ENCODE data around the gene PCDHA4. TPM values are rescaled to one million over a fixed set of nuclear protein-coding genes. Genes with fewer than 3 reads are reported as not detected.
"Not testable (repeated sequence)": the region's sequence is repeated elsewhere in the genome, so short reads cannot be mapped to it uniquely, and the experiment has no call there.

The PCDHA4 gene
- total RNA-seq, 1 donor, result 0.43 TPM

DNA sequence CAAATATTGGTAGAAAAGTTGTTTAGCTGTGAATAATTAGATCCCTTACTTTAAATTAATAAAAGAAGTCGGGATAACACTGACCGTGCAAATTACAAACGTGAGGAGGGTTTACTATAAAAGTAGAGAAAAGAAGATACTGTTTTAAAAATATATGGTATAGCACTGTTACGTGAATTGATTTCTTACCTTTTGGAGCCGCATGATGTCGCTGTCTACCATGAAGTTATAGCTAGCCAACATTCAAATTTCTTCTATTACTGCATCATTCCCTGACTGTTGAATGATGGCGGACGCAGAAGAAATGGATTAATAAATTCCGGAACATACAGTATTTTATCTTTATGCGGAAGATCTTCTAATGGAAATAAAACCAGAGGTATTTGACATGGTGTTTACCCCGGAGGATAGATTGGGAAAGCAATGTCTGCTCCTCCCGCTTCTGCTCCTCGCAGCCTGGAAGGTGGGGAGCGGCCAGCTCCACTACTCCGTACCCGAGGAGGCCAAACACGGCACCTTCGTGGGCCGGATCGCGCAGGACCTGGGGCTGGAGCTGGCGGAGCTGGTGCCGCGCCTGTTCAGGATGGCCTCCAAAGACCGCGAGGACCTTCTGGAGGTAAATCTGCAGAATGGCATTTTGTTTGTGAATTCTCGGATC is 21.0 kb downstream of the PCDHA4 start, which contains the start of gene PCDHA6:
PCDHA6 (plus strand) TSS at position 257 of the 658 bp plus-strand sequence; CDS start at position 389, 132 bp downstream.
- H3K4me3 ChIP-seq (ENCODE audit: low read depth, low read length), result no peak within 1 kb of the TSS
- no peak for DNase-seq (ENCODE audit: low read depth)
- peak; percentile 24 for TF ChIP-seq CTCF (IDR thresholded peaks at IDR 0.05; ENCODE audit: insufficient read depth, low read depth, low read length)

GRCh38 chr5:140828362-140828737 is 21.5 kb downstream of the PCDHA4 start:
- H3K4me3 ChIP-seq (ENCODE audit: low read depth, low read length), result no peak overlapping the region
- DNase-seq (ENCODE audit: low read depth), result no peak

GRCh38 chr5:140829511-140830501 is 22.9 kb downstream of the PCDHA4 start:
- DNase-seq (ENCODE audit: low read depth); H3K4me3 ChIP-seq (ENCODE audit: low read depth, low read length): not testable (repeated sequence)

More at GRCh38 chr5:140828362-140828737, 21.5 kb downstream of the PCDHA4 start:
- no peak for TF ChIP-seq CTCF (IDR thresholded peaks at IDR 0.05; ENCODE audit: insufficient read depth, low read depth, low read length)

- peak; percentile 18 for DNase-seq (ENCODE audit: low read depth)
- H3K4me3 ChIP-seq (ENCODE audit: low read depth, low read length), result peak within 1 kb of the TSS; percentile 33
- TF ChIP-seq CTCF (IDR thresholded peaks at IDR 0.05; ENCODE audit: insufficient read depth, low read depth, low read length), result no peak
Measured at GRCh38 chr5:140833993-140834392, 27.1 kb downstream of the PCDHA4 start, which contains the start of gene PCDHA7. Gene PCDHA7 (plus strand): TSS chr5:140834269. CDS start chr5:140834384, 115 bp downstream.

- H3K4me3 ChIP-seq (ENCODE audit: low read depth, low read length), result peak overlapping the region; percentile 33
- not testable (repeated sequence) for DNase-seq (ENCODE audit: low read depth)
Measured at GRCh38 chr5:140834439-140835008, 27.7 kb downstream of the PCDHA4 start.

DNA sequence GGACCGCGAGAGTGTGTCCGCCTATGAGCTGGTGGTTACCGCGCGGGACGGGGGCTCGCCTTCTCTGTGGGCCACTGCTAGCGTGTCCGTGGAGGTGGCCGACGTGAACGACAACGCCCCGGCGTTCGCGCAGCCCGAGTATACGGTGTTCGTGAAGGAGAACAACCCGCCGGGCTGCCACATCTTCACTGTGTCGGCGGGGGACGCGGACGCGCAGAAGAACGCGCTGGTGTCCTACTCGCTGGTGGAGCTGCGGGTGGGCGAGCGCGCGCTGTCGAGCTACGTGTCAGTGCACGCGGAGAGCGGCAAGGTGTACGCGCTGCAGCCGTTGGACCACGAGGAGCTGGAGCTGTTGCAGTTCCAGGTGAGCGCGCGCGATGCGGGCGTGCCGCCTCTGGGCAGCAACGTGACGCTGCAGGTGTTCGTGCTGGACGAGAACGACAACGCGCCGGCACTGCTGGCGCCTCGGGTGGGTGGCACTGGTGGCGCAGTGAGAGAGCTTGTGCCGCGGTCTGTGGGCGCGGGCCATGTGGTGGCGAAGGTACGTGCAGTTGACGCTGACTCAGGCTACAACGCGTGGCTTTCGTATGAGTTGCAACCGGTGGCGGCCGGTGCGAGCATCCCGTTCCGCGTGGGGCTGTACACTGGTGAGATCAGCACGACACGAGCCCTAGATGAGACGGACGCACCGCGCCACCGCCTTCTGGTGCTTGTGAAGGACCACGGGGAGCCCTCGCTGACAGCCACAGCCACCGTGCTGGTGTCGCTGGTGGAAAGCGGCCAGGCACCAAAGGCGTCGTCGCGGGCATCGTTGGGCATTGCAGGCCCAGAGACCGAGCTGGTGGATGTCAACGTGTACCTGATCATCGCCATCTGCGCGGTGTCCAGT is 29.0 kb downstream of the PCDHA4 start:
- no peak for TF ChIP-seq CTCF (IDR thresholded peaks at IDR 0.05; ENCODE audit: insufficient read depth, low read depth, low read length)
- H3K4me3 ChIP-seq (ENCODE audit: low read depth, low read length), result no peak overlapping the region
- DNase-seq (ENCODE audit: low read depth), result no peak
